GM23338 (cell line): ENCODE results near the gene ZNF784.

ENCODE experiments used
- CREB1 ChIP-seq: fragments of 250-450 bp; sonication (Bioruptor Pico); IDR thresholded peaks from 2 replicates; pipeline ENCODE4 v1.5.0; 2020; ENCODE audit warnings: low read depth, mild to moderate bottlenecking, moderate library complexity
- CTCF ChIP-seq, 2 experiments: fragments of 200-600 bp in 1 of 2; sonication (generic) in 1 of 2; conservative IDR thresholded peaks; 2 replicates each; pipeline versions ENCODE4 v1.5.1 to v1.6.1; 2016 to 2017; ENCODE audit warnings: antibody characterized with exemption in 2 of 2, low read depth in 2 of 2, mild to moderate bottlenecking in 2 of 2, moderate library complexity in 1 of 2
- EZH2 ChIP-seq: fragments of 200-600 bp; sonication (generic); IDR thresholded peaks from one replicate; pipeline ENCODE4 v1.8.0; 2017; ENCODE audit warnings: antibody characterized with exemption, mild to moderate bottlenecking, low read depth; ENCODE audit not compliant: unreplicated experiment
- EZH2phosphoT487 ChIP-seq: fragments of 200-600 bp; sonication (generic); IDR thresholded peaks from one replicate; pipeline ENCODE4 v1.8.1; 2018; ENCODE audit warnings: antibody characterized with exemption; ENCODE audit not compliant: unreplicated experiment
- JUNB ChIP-seq: IDR thresholded peaks from one replicate; pipeline ENCODE4 v1.6.1; 2016; ENCODE audit warnings: antibody characterized with exemption; ENCODE audit not compliant: unreplicated experiment
- NANOG ChIP-seq: IDR thresholded peaks from 2 replicates; pipeline ENCODE4 v1.6.1; 2016; ENCODE audit warnings: antibody characterized with exemption, borderline replicate concordance
- POLR2AphosphoS5 ChIP-seq: IDR thresholded peaks from 2 replicates; pipeline ENCODE4 v1.6.1; 2016; ENCODE audit warnings: antibody characterized with exemption, low read depth
- ZNF114 ChIP-seq: fragments of 250-450 bp; sonication (Bioruptor Pico); IDR thresholded peaks from 2 replicates; pipeline ENCODE4 v1.5.0; 2020; ENCODE audit warnings: mild to moderate bottlenecking, moderate library complexity
- ZNF331 ChIP-seq: fragments of 250-450 bp; sonication (Bioruptor Pico); IDR thresholded peaks from 2 replicates; pipeline ENCODE4 v1.5.0; 2020; ENCODE audit warnings: low read depth, mild to moderate bottlenecking, moderate library complexity
- TF ChIP-seq, protein P1 (sequence below): IDR thresholded peaks from one replicate; pipeline ENCODE4 v1.6.1; 2018; ENCODE audit warnings: antibody characterized with exemption; ENCODE audit not compliant: unreplicated experiment
- TF ChIP-seq, protein P2 (sequence below): IDR thresholded peaks from 2 replicates; pipeline ENCODE4 v1.6.1; 2016; ENCODE audit warnings: antibody characterized with exemption

- TF ChIP-seq JUNB (no peak), POLR2AphosphoS5 (no peak), CTCF (conservative IDR thresholded peaks at IDR 0.05; ENCODE audit: low read depth in 2 of 2) (no peak), EZH2 (no peak), CREB1 (CRISPR knock-in tag) (no peak), ZNF114 (CRISPR knock-in tag) (no peak), EZH2phosphoT487 (no peak), ZNF331 (CRISPR knock-in tag) (no peak), NANOG (no peak)
- TF ChIP-seq, protein P1, sequence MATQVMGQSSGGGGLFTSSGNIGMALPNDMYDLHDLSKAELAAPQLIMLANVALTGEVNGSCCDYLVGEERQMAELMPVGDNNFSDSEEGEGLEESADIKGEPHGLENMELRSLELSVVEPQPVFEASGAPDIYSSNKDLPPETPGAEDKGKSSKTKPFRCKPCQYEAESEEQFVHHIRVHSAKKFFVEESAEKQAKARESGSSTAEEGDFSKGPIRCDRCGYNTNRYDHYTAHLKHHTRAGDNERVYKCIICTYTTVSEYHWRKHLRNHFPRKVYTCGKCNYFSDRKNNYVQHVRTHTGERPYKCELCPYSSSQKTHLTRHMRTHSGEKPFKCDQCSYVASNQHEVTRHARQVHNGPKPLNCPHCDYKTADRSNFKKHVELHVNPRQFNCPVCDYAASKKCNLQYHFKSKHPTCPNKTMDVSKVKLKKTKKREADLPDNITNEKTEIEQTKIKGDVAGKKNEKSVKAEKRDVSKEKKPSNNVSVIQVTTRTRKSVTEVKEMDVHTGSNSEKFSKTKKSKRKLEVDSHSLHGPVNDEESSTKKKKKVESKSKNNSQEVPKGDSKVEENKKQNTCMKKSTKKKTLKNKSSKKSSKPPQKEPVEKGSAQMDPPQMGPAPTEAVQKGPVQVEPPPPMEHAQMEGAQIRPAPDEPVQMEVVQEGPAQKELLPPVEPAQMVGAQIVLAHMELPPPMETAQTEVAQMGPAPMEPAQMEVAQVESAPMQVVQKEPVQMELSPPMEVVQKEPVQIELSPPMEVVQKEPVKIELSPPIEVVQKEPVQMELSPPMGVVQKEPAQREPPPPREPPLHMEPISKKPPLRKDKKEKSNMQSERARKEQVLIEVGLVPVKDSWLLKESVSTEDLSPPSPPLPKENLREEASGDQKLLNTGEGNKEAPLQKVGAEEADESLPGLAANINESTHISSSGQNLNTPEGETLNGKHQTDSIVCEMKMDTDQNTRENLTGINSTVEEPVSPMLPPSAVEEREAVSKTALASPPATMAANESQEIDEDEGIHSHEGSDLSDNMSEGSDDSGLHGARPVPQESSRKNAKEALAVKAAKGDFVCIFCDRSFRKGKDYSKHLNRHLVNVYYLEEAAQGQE: no peak
- TF ChIP-seq, protein P2, sequence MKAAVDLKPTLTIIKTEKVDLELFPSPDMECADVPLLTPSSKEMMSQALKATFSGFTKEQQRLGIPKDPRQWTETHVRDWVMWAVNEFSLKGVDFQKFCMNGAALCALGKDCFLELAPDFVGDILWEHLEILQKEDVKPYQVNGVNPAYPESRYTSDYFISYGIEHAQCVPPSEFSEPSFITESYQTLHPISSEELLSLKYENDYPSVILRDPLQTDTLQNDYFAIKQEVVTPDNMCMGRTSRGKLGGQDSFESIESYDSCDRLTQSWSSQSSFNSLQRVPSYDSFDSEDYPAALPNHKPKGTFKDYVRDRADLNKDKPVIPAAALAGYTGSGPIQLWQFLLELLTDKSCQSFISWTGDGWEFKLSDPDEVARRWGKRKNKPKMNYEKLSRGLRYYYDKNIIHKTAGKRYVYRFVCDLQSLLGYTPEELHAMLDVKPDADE: no peak
Observed at GRCh38 chr19:55621205-55621672, 3.1 kb downstream of the ZNF784 start.
